ENCODE measurements around the gene DCLK1.

DNA sequence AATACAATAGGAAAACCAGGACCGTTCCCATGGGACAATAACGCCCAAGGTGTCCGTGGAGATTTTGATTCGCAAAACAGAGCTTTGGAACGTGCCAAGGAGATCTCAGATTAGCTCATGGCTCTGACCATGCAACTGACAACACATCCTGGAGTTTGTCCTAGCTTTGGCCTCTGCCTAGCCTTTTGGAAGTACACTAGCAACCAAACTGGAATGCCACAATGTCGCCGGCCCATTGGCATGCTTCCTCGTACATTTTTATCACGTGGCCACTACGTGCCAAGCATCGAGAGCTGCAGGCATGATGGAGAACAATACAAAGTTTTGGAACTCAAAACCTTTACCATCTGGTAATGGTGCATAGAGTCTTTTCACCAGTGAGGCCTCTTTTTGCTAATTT, 256.5 kb downstream of the DCLK1 start:
- TF ChIP-seq TAF1 (IDR thresholded peaks at IDR 0.05; ENCODE audit: borderline replicate concordance, insufficient read depth, low read length) (no peak), POLR2AphosphoS5 (IDR thresholded peaks at IDR 0.05; ENCODE audit: low read depth, low read length) (no peak)
